Adrenal gland (tissue), 12 donors: ENCODE measurements around the gene ASMTL. TPM values are rescaled to one million over a fixed set of nuclear protein-coding genes. Genes with fewer than 3 reads are reported as not detected.
A peak's percentile ranks its signal among the peaks of the same experiment; 100 is the strongest.

Experiments
- DNase-seq, 7 donors: peaks; one replicate each; pipeline ENCODE4 v3.0.0-alpha.2; 2019 to 2020
- H3K27ac ChIP-seq, 5 donors: fragments of 200-600 bp; sonication (generic) in 4 of 5; 1 replicate in 3 of 5; 2 replicates in 2 of 5; pipeline versions ENCODE4 v1.5.1 to v1.8.0; 2016 to 2020; ENCODE audit warnings: mild to moderate bottlenecking in 1 of 5
- H3K27me3 ChIP-seq: fragments of 200-600 bp; 2 replicates; pipeline ENCODE4 v1.8.0; 2021
- H3K36me3 ChIP-seq, 2 donors: fragments of 200-600 bp; replicated peaks in 1 of 2; 1 replicate in 1 of 2; 2 replicates in 1 of 2; pipeline versions ENCODE4 v1.5.1 to v1.8.0; 2018 to 2022
- H3K4me1 ChIP-seq, 2 donors: fragments of 200-600 bp; replicated peaks in 1 of 2; 1 replicate in 1 of 2; 2 replicates in 1 of 2; pipeline versions ENCODE4 v1.5.1 to v1.8.0; 2018 to 2021
- H3K4me3 ChIP-seq, 4 donors: fragments of 200-600 bp; sonication (generic) in 3 of 4; one replicate each; pipeline ENCODE4 v1.5.1; 2016 to 2018
- H3K9me3 ChIP-seq, 3 donors: fragments of 200-600 bp; sonication (generic) in 1 of 3; replicated peaks in 1 of 3; 1 replicate in 2 of 3; 2 replicates in 1 of 3; pipeline versions ENCODE4 v1.5.1 to v1.8.0; 2016 to 2021
- POLR2A ChIP-seq, 2 donors: fragments of 450-650 bp; IDR thresholded peaks; one replicate each; pipeline ENCODE4 v1.6.1; 2017; ENCODE audit warnings: antibody characterized with exemption in 2 of 2, mild to moderate bottlenecking in 2 of 2, moderate library complexity in 1 of 2
- WGBS, 4 donors: extraction: QIAGEN DNeasy Blood & Tissue Kit in 2 of 4; methylation state at CpG; one replicate each; pipeline versions ENCODE4 v1.1.5 to v1.1.7; 2013 to 2017; 5-methylcytosine and 5-hydroxymethylcytosine counted together
- intact Hi-C, 2 donors: fragments of 100-400 bp; cut with DNase I; formaldehyde crosslinking; loops; one replicate each; pipeline versions ENCODE4 v1.14.1 to v1.15.0; 2022 to 2023
- polyA plus RNA-seq, 3 donors: library from polyadenylated mRNA; stranded (reverse); fragments of 200-250 nt in 2 of 3; fragments of 350-450 nt in 1 of 3; fragmentation: Illumina TruSeq in 1 of 3; extraction: RNeasy Lipid Tissue Mini Kit (QIAGEN cat#74804) in 1 of 3; gene quantifications; one replicate each; pipeline ENCODE4 v1.2.3, GENCODE V29; 2013 to 2014
- total RNA-seq, 9 donors: library from RNA; depleted of rRNA in 4 of 9; stranded (reverse); fragments of >200 nt in 4 of 9; fragments of 120-200 nt in 1 of 9; fragmentation: NEBNext Ultra II Directional in 1 of 9; extraction: Animal tissue kit (Norgen Biotek cat#: 25700) in 1 of 9; gene quantifications; one replicate each; pipeline versions ENCODE4 v1.1.0 to v1.2.4, GENCODE V29; 2013 to 2023
- TF ChIP-seq, protein P1 (sequence below), 6 experiments: fragments of 450-650 bp in 4 of 6; fragments of 200-600 bp in 2 of 6; sonication (generic) in 1 of 6; IDR thresholded peaks; 1 replicate in 5 of 6; 2 replicates in 1 of 6; pipeline versions ENCODE4 v1.5.1 to v1.8.0; 2016 to 2021; ENCODE audit warnings: antibody characterized with exemption in 6 of 6, mild to moderate bottlenecking in 2 of 6, moderate library complexity in 1 of 6
- donor health status: healthy with polysubstance abuse.
- donor health status: Bipolar disorder and iron deficiency.
- donor health status: DM: yes; HTN: yes; CAD: no.
- donor health status: DM: no; HTN: no; CAD: no.
- donor health status: DM: no; HTN: no; CAD: no.
- donor health status: DM: yes; HTN: yes; CAD: no.

The ASMTL gene
- total and polyA plus RNA-seq, 12 donors = 7.9 to 35.5 (median 30.9) TPM

DNA sequence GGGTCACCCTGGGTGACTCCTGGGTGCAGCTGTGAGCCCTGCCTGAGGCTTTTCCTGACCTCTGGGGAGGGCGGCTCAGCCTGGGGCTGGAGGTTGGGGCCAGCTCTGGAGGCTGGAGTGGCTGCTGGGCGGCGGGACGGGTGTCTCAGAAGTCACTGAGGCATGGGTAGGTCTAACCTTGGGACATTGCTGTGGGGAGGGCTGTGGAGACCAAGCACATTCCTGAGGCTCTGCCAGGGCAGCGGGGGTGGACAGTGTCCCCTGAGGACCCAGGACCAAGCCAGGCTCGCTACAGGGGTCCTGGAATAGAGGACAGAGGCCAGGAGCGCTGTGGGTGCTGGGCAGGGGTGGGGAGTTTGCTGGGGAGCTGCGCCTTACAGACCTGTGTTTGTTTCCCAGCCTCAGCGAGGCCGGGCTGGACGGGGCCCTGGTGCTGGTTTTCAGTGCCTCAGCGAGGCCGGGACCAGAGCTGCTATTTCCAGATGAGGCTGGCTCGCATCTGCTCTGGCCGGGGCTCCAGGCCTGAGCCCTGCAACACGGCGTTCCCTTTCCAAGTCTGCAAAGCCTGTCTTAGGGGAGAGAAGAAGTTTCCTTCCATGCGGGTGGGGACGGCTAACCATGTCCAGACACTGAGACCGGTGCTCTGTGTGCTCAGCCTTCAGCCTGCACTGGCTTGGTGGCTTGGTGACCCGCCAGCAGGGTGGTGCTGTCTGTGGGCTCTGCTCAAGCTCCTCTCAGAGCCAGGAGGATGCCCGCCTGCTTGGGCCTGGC is 57.8 kb downstream of the ASMTL start:
- no peak for TF ChIP-seq POLR2A (IDR thresholded peaks at IDR 0.05)
- TF ChIP-seq, protein P1, sequence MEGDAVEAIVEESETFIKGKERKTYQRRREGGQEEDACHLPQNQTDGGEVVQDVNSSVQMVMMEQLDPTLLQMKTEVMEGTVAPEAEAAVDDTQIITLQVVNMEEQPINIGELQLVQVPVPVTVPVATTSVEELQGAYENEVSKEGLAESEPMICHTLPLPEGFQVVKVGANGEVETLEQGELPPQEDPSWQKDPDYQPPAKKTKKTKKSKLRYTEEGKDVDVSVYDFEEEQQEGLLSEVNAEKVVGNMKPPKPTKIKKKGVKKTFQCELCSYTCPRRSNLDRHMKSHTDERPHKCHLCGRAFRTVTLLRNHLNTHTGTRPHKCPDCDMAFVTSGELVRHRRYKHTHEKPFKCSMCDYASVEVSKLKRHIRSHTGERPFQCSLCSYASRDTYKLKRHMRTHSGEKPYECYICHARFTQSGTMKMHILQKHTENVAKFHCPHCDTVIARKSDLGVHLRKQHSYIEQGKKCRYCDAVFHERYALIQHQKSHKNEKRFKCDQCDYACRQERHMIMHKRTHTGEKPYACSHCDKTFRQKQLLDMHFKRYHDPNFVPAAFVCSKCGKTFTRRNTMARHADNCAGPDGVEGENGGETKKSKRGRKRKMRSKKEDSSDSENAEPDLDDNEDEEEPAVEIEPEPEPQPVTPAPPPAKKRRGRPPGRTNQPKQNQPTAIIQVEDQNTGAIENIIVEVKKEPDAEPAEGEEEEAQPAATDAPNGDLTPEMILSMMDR (IDR thresholded peaks at IDR 0.05) = no peak
- H3K27ac ChIP-seq = peak overlapping the region in 1 of 5 donors; percentile 7
- H3K4me3 ChIP-seq = no peak overlapping the region

DNA sequence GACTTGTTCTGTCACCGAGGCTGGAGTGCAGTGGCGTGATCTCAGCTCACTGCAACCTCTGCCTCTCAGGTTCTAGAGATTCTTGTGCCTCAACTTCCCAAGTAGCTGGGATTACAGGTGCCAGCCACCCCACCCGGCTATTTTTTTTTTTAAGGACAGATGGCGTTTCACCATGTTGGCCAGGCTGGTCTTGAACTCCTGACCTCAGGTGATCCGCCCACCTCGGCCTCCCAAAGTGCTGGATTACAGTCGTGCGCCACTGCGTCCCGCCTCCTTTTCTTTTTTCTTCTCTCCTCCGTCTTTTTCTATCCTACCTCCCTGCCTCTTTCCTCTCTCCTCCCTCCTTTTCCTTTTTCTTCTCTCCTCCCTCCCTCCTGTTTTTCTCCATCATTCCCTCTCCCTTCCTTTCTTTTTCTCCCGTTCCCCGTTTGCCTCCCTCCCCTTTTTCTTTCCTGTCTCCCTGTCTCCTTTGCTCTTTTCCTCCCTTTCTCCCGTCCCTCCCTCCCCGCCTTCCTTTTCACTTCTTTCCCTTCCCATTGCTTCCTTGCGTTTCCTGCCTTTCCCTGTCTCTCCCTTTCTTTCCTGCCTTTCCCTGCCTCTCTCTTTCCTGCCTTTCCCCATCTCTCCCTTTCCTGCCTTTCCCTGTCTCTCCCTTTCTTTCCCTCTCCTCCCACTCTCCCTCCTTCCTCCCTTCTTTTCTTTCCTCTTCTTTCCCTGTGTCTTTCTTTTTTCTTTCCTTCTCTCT is 58.7 kb downstream of the ASMTL start:
- peaks cover 14 to 16% of the 10 kb centered on the region in 2 donors for H3K4me1 ChIP-seq
- H3K4me3 ChIP-seq = no peak overlapping the region
- TF ChIP-seq, protein P1 (IDR thresholded peaks at IDR 0.05) = no peak
- no peak for TF ChIP-seq POLR2A (IDR thresholded peaks at IDR 0.05)
- H3K36me3 ChIP-seq = peaks cover 0 to 19% of the 10 kb centered on the region in 2 donors
- 61 to 78% (median 71%) methylated on average over 16 of the region's 16 CpGs for WGBS, 4 donors
- H3K27ac ChIP-seq = no peak overlapping the region
- no peaks in the 10 kb centered on the region for H3K9me3 ChIP-seq
- peak in 5 of 7 donors; percentile 3 to 46 (median 12) for DNase-seq
- intact Hi-C loops = loop anchor here (10.0 kb wide), 2 partner anchors 51 to 69 kb away; no protein-coding TSS in a partner anchor
- no peaks in the 10 kb centered on the region for H3K27me3 ChIP-seq

More for the DNA sequence above, 57.8 kb downstream of the ASMTL start:
- Histone ChIP-seq H3K36me3 (peaks cover 0 to 10% of the 10 kb centered on the region in 2 donors), H3K4me1 (peaks cover 12 to 13% of the 10 kb centered on the region in 2 donors), H3K27me3 (no peaks in the 10 kb centered on the region), H3K9me3 (no peaks in the 10 kb centered on the region)
- intact Hi-C loops = loop anchor here (10.0 kb wide), 2 partner anchors 50 to 70 kb away; no protein-coding TSS in a partner anchor
- peak in 5 of 7 donors; percentile 18 to 54 (median 29) for DNase-seq
- 82 to 94% (median 88%) methylated on average over 9 to 22 of the region's 22 CpGs for WGBS, 4 donors

- 0 to 2% (median 1%) methylated on average over 13 to 71 of the region's 76 CpGs for whole genome bisulfite sequencing, 4 donors
- Histone ChIP-seq H3K27ac (peak overlapping the region; percentile 91 to 100 (median 98)), H3K9me3 (no peaks in the 10 kb centered on the region), H3K4me3 (peak overlapping the region; percentile 38 to 99 (median 80)), H3K27me3 (no peaks in the 10 kb centered on the region), H3K4me1 (peaks cover 14 to 16% of the 10 kb centered on the region in 2 donors), H3K36me3 (peaks cover 0 to 34% of the 10 kb centered on the region in 2 donors)
- intact Hi-C loops = loop anchor here (10.0 kb wide), 2 partner anchors 52 to 68 kb away; no protein-coding TSS in a partner anchor
- peak; percentile 75 to 86 (median 82) for DNase-seq
- TF ChIP-seq, protein P1 (IDR thresholded peaks at IDR 0.05) = no peak
- TF ChIP-seq POLR2A (IDR thresholded peaks at IDR 0.05) = peak in 1 of 2 donors; percentile 36
Measured at GRCh38 chrX:1392376-1393068, 60.2 kb downstream of the ASMTL start.
